ENCODE measurements around the gene CERKL. TPM values are rescaled to one million over a fixed set of nuclear protein-coding genes. Genes with fewer than 3 reads are reported as not detected.

Gene CERKL
- total RNA-seq, 4 donors from 2014 or later, result 1.5 to 2.6 TPM; not detected in 2

DNA sequence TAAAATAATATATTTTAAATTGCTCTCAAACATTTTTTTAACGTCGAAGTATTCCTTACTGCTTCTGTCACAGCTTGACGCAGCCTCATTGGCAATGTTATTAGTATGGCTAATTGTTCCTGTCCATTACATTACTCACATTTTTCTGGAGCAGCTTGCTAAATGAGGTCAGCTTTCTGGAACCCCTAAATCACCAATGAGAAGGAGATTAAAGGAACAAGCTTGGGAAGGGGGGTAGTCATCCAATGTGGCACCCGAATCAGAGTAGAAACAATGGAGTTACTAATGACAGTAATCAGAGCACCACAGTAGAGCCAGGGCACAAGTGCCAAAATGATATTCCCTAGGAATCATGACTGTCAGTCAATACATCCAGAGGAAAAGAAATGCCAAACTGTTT, 18.3 kb upstream of the CERKL start:
- intact Hi-C loops (cut with DNase I; ENCODE audit: low total_unique reads), result no loop called here
- Histone ChIP-seq H3K27me3 (peaks cover 0 to 40% of the 10 kb centered on the region in 2 donors), H3K27ac (no peak overlapping the region), H3K4me1 (no peaks in the 10 kb centered on the region), H3K4me3 (no peak overlapping the region), H3K9me3 (no peaks in the 10 kb centered on the region), H3K36me3 (no peaks in the 10 kb centered on the region)
- TF ChIP-seq, protein P1, sequence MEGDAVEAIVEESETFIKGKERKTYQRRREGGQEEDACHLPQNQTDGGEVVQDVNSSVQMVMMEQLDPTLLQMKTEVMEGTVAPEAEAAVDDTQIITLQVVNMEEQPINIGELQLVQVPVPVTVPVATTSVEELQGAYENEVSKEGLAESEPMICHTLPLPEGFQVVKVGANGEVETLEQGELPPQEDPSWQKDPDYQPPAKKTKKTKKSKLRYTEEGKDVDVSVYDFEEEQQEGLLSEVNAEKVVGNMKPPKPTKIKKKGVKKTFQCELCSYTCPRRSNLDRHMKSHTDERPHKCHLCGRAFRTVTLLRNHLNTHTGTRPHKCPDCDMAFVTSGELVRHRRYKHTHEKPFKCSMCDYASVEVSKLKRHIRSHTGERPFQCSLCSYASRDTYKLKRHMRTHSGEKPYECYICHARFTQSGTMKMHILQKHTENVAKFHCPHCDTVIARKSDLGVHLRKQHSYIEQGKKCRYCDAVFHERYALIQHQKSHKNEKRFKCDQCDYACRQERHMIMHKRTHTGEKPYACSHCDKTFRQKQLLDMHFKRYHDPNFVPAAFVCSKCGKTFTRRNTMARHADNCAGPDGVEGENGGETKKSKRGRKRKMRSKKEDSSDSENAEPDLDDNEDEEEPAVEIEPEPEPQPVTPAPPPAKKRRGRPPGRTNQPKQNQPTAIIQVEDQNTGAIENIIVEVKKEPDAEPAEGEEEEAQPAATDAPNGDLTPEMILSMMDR (IDR thresholded peaks at IDR 0.05), result no peak
- no peak for TF ChIP-seq POLR2A (IDR thresholded peaks at IDR 0.05)
- DNase-seq, result no peak

DNA sequence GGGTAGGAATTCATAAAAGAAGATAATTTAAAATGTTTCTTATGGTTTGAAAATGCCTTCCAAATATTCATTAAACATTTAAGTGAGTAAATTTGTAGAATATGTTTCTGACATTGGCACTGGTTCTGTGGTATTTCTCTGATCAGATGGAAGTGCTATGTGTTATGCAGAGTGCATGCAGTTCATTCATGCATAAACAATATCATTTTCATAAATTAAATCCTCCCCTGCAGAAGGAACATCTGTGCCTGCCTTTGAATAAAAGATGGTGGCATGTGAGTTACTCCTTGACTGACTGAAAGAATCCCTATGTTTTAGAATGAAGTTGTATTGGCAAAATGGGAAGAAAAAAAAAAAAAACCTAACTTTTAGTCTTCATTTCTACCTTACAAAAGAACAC, 17.6 kb upstream of the CERKL start:
- peaks cover 0 to 32% of the 10 kb centered on the region in 2 donors for H3K27me3 ChIP-seq
- H3K27ac ChIP-seq, result no peak overlapping the region
- no peak overlapping the region for H3K4me3 ChIP-seq
- intact Hi-C loops (cut with DNase I; ENCODE audit: low total_unique reads), result no loop called here
- TF ChIP-seq POLR2A (IDR thresholded peaks at IDR 0.05), result no peak
- TF ChIP-seq, protein P1 (IDR thresholded peaks at IDR 0.05), result no peak
- no peak for DNase-seq
- H3K9me3 ChIP-seq, result no peaks in the 10 kb centered on the region
- no peaks in the 10 kb centered on the region for H3K4me1 ChIP-seq
- H3K36me3 ChIP-seq, result no peaks in the 10 kb centered on the region

DNA sequence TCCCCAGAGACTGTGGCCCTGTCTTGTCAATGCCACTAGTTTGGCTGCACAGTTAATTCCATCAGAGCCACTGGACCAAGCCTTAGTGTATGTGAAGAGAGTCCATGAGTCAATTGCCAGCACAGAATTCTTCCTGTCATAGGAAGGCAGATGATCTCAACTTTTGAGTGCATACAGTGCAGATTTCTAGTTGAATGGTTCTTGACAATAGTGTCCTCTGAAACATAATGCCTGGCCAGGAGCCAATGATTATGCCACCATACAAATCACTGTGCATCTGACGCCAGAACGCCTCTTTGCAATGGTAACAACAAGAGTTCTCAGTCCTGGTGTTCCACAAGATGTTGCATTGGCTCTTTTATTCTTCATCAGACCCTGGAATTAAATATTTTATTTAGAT, 16.3 kb upstream of the CERKL start:
- no peaks in the 10 kb centered on the region for H3K4me1 ChIP-seq
- H3K9me3 ChIP-seq, result no peaks in the 10 kb centered on the region
- no peak overlapping the region for H3K4me3 ChIP-seq
- intact Hi-C loops (cut with DNase I; ENCODE audit: low total_unique reads), result no loop called here
- H3K27me3 ChIP-seq, result peaks cover 0 to 21% of the 10 kb centered on the region in 2 donors
- H3K36me3 ChIP-seq, result no peaks in the 10 kb centered on the region
- H3K27ac ChIP-seq, result no peak overlapping the region
- TF ChIP-seq POLR2A (IDR thresholded peaks at IDR 0.05), result no peak
- TF ChIP-seq, protein P1 (IDR thresholded peaks at IDR 0.05), result no peak
- DNase-seq, result no peak

DNA sequence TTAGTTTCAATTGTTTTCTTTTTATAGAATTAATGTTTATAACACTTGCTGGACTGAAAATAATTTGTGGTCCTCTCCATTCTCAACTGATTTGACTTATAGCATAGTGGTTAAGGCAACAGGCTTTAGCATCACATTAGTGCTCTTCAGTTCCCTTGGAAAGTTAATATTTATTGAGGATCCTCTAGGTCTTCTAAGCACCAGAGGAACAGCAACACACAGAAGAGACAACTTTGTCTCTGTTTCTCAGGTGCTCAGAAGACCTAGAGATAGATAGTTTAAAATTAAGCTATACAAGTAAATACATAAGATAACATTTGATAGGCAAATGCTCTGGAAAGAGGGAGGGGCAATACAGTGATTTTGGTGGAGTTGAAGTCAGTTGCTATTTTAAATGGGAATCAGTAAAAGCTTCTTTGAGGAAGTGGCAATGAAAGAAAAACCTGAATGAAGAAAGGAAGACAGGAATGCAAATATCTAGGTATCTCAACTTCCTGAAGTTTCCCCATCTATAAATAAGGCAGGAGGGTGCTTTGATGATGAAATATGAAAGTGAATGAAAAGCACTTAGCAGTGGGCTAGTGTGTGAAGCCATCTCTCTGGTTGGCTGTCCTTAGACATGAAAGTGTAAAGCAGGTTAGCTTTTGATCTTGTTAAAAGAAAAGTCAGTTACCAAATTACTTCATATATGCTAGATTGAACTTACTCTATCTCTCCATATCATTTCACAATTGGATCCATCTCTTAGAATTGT, 15.5 kb upstream of the CERKL start:
- H3K4me1 ChIP-seq, result no peaks in the 10 kb centered on the region
- peaks cover 0 to 17% of the 10 kb centered on the region in 2 donors for H3K27me3 ChIP-seq
- TF ChIP-seq POLR2A (IDR thresholded peaks at IDR 0.05), result no peak
- TF ChIP-seq, protein P1 (IDR thresholded peaks at IDR 0.05), result no peak
- no peak overlapping the region for H3K27ac ChIP-seq
- DNase-seq, result no peak
- intact Hi-C loops (cut with DNase I; ENCODE audit: low total_unique reads), result no loop called here
- no peaks in the 10 kb centered on the region for H3K36me3 ChIP-seq
- H3K9me3 ChIP-seq, result no peaks in the 10 kb centered on the region
- no peak overlapping the region for H3K4me3 ChIP-seq

DNA sequence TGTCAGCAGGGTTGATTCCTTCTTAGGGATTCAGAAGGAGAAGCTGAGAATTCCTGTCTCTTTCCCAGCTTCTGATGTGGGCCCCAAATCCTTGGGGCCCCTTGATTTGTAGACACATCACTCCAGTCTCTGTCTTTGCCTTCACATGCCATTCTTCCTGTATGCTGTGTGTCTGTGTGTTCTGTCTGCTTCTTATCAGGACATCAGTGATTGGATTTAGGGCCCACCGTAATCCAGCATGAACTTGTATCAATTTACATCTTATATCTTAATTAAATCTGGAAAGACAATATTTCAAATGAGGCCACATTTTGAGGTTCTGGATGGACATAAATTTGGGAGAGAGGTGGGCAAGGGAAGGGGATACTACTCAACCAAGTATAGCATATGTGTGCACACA, 13.7 kb upstream of the CERKL start:
- TF ChIP-seq, protein P1 (IDR thresholded peaks at IDR 0.05), result no peak
- TF ChIP-seq POLR2A (IDR thresholded peaks at IDR 0.05), result no peak
- H3K9me3 ChIP-seq, result no peaks in the 10 kb centered on the region
- H3K27me3 ChIP-seq, result peaks cover 0 to 5% of the 10 kb centered on the region in 2 donors
- H3K36me3 ChIP-seq, result no peaks in the 10 kb centered on the region
- H3K4me3 ChIP-seq, result no peak overlapping the region
- intact Hi-C loops (cut with DNase I; ENCODE audit: low total_unique reads), result no loop called here
- no peaks in the 10 kb centered on the region for H3K4me1 ChIP-seq
- H3K27ac ChIP-seq, result no peak overlapping the region
- DNase-seq, result no peak
